HCT116 (cell line): ENCODE results near the gene UPB1.

Source experiments
- EGR1 ChIP-seq: IDR thresholded peaks from 2 replicates; pipeline ENCODE4 v1.6.1; 2012; ENCODE audit warnings: low read depth
- JUND ChIP-seq: IDR thresholded peaks from 2 replicates; pipeline ENCODE4 v1.6.1; 2012
- POLR2A ChIP-seq: IDR thresholded peaks from 2 replicates; pipeline ENCODE4 v1.7.0; 2011; ENCODE audit warnings: borderline replicate concordance; ENCODE audit not compliant: insufficient read depth, insufficient read length; ENCODE audit errors: extremely low read depth
- SIN3A ChIP-seq: IDR thresholded peaks from 2 replicates; pipeline ENCODE4 v1.6.1; 2012; ENCODE audit warnings: low read depth
- TF ChIP-seq, protein P1 (sequence below), 3 experiments: fragments of 200-600 bp in 1 of 3; sonication (generic) in 1 of 3; IDR thresholded peaks in 2 of 3; conservative IDR thresholded peaks in 1 of 3; 2 replicates each; pipeline ENCODE4 v1.5.1; 2012 to 2017; ENCODE audit warnings: low read depth in 2 of 3, low read length in 2 of 3, antibody characterized with exemption in 1 of 3, borderline replicate concordance in 1 of 3, control low read depth in 1 of 3, mild to moderate bottlenecking in 1 of 3, mixed read lengths in 1 of 3, mixed run types in 1 of 3, moderate library complexity in 1 of 3; ENCODE audit not compliant: insufficient read depth in 1 of 3
- TF ChIP-seq, protein P2 (sequence below): IDR thresholded peaks from 2 replicates; pipeline ENCODE4 v1.6.1; 2012; ENCODE audit warnings: low read depth
- TF ChIP-seq, protein P3 (sequence below): IDR thresholded peaks from 2 replicates; pipeline ENCODE4 v1.6.1; 2011; ENCODE audit warnings: mild to moderate bottlenecking, low read length, moderate library complexity; ENCODE audit not compliant: insufficient replicate concordance; ENCODE audit errors: extremely low read depth

DNA sequence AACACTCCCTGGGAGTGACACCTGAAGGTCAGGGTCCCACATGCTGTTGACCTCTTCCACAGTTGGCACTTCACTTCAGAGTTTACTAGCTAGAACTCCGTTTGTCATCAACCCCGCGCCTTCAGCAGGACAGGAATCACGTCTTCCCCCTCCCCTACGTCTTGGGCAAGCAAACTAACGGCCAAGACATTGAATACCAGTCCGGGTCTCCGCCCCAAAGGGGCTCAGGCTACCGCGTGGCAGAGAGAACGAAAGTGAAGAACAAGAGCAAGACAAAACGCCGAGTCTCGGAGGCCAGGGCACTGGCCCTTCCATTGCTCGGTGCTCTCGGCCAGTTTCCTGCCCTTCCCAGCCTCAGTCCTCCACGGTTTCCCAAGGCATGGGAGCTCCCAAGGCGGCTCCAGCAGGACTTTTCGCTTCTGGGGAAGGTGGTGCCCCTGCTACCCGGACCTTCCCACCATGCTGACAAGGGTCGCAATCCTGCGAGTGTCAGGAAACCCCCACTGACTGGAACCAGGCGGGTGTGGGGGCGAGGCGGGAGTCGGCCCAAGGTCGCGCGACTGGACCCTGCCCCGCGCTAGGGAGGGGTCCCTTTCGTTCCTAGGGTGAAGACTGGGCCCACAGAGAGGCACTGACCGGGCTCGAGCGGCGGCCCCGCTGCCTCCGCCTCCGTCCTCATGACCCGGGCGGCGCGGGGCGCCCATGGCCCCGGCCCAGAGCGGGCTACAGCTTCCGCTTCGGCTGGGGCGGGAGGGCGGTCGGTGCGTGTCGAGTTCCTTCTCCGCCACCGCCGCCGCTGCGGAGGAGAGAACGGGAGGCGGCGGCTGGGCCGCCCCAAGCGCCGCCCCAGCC is 59.4 kb downstream of the UPB1 start, which contains the start of gene GUCD1:
- TF ChIP-seq, protein P1, sequence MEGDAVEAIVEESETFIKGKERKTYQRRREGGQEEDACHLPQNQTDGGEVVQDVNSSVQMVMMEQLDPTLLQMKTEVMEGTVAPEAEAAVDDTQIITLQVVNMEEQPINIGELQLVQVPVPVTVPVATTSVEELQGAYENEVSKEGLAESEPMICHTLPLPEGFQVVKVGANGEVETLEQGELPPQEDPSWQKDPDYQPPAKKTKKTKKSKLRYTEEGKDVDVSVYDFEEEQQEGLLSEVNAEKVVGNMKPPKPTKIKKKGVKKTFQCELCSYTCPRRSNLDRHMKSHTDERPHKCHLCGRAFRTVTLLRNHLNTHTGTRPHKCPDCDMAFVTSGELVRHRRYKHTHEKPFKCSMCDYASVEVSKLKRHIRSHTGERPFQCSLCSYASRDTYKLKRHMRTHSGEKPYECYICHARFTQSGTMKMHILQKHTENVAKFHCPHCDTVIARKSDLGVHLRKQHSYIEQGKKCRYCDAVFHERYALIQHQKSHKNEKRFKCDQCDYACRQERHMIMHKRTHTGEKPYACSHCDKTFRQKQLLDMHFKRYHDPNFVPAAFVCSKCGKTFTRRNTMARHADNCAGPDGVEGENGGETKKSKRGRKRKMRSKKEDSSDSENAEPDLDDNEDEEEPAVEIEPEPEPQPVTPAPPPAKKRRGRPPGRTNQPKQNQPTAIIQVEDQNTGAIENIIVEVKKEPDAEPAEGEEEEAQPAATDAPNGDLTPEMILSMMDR (IDR thresholded peaks at IDR 0.05 in 2 of 3, conservative IDR thresholded peaks at IDR 0.05 in 1 of 3; ENCODE audit: borderline replicate concordance in 1 of 3, insufficient read depth in 1 of 3, low read depth in 2 of 3, low read length in 2 of 3) = no peak
- TF ChIP-seq JUND (no peak), EGR1 (no peak), SIN3A (no peak; the same call in 1 of the 2 replicates), POLR2A (no peak)
- TF ChIP-seq, protein P2, sequence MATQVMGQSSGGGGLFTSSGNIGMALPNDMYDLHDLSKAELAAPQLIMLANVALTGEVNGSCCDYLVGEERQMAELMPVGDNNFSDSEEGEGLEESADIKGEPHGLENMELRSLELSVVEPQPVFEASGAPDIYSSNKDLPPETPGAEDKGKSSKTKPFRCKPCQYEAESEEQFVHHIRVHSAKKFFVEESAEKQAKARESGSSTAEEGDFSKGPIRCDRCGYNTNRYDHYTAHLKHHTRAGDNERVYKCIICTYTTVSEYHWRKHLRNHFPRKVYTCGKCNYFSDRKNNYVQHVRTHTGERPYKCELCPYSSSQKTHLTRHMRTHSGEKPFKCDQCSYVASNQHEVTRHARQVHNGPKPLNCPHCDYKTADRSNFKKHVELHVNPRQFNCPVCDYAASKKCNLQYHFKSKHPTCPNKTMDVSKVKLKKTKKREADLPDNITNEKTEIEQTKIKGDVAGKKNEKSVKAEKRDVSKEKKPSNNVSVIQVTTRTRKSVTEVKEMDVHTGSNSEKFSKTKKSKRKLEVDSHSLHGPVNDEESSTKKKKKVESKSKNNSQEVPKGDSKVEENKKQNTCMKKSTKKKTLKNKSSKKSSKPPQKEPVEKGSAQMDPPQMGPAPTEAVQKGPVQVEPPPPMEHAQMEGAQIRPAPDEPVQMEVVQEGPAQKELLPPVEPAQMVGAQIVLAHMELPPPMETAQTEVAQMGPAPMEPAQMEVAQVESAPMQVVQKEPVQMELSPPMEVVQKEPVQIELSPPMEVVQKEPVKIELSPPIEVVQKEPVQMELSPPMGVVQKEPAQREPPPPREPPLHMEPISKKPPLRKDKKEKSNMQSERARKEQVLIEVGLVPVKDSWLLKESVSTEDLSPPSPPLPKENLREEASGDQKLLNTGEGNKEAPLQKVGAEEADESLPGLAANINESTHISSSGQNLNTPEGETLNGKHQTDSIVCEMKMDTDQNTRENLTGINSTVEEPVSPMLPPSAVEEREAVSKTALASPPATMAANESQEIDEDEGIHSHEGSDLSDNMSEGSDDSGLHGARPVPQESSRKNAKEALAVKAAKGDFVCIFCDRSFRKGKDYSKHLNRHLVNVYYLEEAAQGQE = no peak
- TF ChIP-seq, protein P3, sequence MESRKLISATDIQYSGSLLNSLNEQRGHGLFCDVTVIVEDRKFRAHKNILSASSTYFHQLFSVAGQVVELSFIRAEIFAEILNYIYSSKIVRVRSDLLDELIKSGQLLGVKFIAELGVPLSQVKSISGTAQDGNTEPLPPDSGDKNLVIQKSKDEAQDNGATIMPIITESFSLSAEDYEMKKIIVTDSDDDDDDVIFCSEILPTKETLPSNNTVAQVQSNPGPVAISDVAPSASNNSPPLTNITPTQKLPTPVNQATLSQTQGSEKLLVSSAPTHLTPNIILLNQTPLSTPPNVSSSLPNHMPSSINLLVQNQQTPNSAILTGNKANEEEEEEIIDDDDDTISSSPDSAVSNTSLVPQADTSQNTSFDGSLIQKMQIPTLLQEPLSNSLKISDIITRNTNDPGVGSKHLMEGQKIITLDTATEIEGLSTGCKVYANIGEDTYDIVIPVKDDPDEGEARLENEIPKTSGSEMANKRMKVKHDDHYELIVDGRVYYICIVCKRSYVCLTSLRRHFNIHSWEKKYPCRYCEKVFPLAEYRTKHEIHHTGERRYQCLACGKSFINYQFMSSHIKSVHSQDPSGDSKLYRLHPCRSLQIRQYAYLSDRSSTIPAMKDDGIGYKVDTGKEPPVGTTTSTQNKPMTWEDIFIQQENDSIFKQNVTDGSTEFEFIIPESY = no peak
